ENCODE measurements around the gene LZTS3.

DNA sequence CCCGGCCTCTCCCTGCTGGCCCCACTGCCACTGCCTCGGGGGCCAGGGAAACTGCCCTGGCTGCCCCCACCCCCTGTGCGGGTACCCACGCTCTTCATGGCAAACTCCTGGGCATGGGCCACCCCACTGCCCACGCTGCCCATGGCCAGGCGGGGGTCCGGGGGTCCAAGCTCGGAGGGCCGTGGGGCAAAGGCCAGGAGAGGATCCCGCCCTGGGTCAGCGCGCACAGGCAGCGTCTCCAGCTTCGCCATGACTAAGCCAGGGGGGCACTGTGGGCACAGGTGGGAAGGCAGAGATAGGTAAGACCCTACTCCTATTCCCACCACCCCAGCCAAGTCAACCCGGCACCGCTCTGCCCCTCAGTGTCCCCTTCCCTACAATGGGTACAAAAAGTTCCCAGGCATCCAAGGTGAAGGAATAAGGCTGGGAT, 6.4 kb downstream of the LZTS3 start:
- TF ChIP-seq, protein P1, sequence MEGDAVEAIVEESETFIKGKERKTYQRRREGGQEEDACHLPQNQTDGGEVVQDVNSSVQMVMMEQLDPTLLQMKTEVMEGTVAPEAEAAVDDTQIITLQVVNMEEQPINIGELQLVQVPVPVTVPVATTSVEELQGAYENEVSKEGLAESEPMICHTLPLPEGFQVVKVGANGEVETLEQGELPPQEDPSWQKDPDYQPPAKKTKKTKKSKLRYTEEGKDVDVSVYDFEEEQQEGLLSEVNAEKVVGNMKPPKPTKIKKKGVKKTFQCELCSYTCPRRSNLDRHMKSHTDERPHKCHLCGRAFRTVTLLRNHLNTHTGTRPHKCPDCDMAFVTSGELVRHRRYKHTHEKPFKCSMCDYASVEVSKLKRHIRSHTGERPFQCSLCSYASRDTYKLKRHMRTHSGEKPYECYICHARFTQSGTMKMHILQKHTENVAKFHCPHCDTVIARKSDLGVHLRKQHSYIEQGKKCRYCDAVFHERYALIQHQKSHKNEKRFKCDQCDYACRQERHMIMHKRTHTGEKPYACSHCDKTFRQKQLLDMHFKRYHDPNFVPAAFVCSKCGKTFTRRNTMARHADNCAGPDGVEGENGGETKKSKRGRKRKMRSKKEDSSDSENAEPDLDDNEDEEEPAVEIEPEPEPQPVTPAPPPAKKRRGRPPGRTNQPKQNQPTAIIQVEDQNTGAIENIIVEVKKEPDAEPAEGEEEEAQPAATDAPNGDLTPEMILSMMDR (IDR thresholded peaks at IDR 0.05; ENCODE audit: low read depth, low read length): no peak
- TF ChIP-seq EZH2phosphoT487 (IDR thresholded peaks at IDR 0.05; ENCODE audit: low read depth): no peak

Measured in OCI-LY3 (cell line).